NCI-H748 treated with DMSO at 0.1 percent for 48 hours (cell line): ENCODE measurements around the gene MVP.

Experiments
- DNase-seq: peaks from one replicate; lab custom pipeline; 2025; lab: John Stamatoyannopoulos, UW

MVP gene

DNA sequence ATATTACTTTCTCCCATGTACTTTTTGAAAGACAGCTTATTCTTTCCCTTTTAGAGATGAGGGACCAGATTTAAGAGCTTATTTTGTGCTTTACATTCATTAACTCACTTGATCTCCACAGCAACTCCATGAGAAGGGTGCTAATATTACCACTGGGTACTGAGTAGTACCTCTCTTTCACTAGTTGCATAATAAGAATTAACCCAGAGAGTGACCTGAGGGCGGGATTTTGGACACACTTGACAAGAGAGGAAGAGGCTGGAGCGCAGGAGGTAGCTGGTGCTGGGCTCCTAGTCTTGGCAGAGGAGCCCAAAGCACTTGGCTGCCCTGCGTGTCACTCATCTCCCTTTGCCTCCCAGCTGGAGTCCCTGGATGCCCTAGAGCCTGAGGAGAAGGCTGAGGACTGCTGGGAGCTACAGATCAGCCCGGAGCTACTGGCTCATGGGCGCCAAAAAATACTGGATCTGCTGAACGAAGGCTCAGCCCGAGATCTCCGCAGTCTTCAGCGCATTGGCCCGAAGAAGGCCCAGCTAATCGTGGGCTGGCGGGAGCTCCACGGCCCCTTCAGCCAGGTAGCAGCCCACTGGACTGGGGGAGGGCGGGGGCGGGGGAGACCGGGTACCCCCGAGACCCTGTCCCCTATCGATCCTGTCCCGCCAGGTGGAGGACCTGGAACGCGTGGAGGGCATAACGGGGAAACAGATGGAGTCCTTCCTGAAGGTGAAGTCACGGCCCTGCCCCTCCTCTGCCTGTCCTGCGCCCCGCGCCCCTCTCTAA lies 15.6 kb upstream of the MVP start:
- peak; percentile 5 for DNase-seq

DNA sequence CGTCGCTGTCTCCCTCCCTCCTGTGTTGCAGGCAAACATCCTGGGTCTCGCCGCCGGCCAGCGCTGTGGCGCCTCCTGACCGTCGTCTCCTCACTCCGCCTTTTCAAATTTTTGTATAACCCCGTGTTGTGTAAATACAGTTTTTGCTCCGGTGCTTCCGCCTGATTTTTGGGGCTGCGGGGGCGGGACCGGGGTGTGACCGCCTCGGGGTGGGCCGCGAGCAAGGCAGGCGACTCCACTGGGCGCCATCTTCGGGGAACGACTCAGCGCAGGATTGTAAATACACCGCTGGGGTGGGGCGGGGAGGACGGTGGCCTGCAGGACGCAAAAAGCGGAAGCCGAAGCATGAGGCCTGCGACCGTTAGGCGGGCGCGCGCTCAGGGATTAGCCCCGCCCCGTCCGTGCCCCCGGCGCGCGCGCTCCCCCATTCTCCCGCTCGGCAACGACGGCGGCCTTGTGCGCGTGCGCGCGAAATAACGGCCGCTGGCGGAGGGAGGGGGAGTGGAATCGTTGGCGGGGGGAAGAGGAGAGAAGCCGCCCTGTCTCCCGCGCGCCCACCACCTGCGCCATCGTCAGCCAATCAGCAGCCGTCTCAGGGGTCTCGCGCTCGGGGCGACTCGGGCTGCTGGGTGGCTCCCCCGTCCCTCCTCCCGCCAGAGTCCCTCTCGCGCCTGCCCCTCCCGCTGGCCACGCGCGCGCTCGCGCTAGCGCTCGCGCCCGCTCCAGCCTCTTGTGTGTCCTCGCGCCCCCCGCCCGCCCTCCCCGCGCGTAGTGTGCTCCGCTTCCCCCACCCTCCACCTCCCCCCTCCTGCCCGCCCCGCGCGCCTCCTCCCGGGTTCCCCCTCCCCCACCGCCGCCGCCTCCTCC lies 14.8 kb upstream of the MVP start:
- peak; percentile 77 for DNase-seq

DNA sequence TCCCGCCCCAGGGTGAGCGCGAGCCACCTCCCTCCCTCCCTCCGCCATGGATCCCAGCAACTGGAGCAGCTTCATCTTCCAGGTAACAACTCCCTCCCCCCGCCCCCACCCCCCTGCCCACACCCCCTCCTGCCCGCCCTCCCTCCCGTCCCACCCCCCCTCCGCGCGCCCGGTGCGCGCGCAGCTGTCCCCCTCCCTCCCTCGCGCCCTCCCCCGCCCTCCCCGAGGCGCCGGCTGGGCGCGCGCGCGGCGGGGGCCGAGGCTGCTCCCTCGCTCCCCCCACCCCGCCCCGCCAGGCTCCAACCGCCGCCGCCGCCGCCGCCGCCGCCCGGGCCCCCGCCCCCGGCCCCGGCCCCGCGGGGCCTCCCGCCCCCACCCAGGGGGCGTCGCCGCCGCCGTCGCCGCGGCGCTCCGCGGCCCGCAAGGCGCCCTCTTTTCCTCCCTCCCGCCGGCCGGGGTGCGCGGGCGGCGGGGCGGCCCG lies 14.1 kb upstream of the MVP start, which contains the start of gene MAZ:
TSS of gene MAZ (plus strand) at position 431 of the 481 bp plus-strand sequence. CDS start 173 bp downstream, outside the sequence.
- DNase-seq, result no peak

DNA sequence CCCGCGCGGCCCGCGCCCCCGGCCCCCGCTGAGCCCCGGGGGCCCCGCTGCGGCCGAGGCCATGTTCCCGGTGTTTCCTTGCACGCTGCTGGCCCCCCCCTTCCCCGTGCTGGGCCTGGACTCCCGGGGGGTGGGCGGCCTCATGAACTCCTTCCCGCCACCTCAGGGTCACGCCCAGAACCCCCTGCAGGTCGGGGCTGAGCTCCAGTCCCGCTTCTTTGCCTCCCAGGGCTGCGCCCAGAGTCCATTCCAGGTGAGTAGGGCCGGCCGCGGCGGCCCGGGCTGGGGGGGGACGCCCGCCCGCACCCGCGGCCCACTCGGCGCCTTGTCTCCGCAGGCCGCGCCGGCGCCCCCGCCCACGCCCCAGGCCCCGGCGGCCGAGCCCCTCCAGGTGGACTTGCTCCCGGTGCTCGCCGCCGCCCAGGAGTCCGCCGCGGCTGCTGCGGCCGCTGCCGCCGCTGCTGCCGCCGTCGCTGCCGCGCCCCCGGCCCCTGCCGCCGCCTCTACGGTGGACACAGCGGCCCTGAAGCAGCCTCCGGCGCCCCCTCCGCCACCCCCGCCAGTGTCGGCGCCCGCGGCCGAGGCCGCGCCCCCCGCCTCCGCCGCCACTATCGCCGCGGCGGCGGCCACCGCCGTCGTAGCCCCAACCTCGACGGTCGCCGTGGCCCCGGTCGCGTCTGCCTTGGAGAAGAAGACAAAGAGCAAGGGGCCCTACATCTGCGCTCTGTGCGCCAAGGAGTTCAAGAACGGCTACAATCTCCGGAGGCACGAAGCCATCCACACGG lies 13.4 kb upstream of the MVP start:
- peak; percentile 57 for DNase-seq

DNA sequence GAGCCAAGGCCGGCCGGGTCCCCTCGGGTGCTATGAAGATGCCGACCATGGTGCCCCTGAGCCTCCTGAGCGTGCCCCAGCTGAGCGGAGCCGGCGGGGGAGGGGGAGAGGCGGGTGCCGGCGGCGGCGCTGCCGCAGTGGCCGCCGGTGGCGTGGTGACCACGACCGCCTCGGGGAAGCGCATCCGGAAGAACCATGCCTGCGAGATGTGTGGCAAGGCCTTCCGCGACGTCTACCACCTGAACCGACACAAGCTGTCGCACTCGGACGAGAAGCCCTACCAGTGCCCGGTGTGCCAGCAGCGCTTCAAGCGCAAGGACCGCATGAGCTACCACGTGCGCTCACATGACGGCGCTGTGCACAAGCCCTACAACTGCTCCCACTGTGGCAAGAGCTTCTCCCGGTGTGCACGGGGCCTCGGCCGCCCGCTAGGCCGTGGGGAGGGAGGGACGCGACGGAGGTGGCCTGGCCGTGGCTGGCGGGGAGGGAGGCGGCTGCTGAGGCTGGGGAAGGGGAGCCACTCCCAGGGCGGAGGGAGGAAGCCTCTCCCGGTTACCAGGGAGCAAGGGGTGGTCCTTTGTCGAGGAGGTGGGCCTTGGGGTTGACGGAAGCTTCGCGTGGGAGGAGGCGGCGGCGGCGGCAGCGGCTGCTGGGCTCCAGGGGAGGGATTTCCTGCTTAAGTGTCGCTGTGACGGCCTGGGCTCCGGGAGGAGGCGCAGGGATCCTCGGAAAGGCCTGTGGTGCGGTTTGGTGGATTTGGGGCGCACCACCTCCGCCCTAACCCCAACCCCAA lies 12.6 kb upstream of the MVP start:
- peak; percentile 59 for DNase-seq

DNA sequence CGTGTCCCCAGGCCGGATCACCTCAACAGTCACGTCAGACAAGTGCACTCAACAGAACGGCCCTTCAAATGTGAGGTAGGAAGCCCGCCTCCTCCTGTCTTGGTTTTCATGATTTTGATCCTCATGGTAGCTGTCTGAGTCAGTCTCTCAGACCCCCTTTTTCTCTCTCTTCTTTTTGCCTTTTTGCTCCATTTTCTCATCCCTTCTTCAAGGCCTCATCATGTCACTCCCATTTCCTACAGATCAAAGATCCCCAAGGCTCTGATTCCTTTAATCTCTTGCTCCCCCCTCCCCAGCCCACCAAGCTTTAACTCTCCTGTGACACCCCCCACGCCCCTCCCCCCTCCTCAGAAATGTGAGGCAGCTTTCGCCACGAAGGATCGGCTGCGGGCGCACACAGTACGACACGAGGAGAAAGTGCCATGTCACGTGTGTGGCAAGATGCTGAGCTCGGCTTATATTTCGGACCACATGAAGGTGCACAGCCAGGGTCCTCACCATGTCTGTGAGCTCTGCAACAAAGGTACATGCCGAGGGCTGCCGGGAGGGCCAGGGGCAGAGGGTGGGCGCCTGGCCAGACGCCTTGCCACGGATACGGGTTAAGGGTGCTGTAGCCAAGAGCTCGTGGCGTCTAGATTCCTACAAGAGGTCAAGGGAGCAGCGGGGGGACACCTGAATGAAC lies 11.9 kb upstream of the MVP start:
- DNase-seq, result no peak

DNA sequence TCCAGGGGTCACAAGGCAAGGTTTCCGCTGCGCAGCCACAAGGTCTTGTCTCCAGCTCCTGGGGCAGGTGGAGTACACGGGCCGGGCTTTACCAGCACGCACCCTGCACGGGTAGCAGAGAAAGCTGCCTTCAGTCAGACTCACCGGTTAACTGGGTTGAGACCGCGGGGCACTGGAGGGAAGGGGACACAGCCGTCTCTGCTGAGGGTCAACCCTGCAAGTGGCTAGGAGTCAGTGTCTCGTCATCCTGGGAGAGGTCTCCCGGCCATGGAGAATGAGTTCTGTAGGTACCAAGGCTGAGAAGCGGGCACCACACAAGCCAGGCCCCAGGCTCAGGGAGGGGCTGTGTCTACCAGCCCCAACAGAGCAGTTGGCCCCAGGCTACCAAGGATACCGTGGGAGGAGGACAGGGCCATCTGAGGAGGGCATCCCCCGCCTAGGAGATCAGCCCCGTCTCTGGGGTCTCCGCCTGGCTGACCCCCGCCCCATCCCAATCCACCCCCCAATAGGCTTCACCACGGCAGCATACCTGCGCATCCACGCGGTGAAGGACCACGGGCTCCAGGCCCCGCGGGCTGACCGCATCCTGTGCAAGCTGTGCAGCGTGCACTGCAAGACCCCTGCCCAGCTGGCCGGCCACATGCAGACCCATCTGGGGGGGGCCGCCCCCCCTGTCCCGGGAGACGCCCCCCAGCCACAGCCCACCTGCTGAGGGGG lies 11.1 kb upstream of the MVP start:
- no peak for DNase-seq

DNA sequence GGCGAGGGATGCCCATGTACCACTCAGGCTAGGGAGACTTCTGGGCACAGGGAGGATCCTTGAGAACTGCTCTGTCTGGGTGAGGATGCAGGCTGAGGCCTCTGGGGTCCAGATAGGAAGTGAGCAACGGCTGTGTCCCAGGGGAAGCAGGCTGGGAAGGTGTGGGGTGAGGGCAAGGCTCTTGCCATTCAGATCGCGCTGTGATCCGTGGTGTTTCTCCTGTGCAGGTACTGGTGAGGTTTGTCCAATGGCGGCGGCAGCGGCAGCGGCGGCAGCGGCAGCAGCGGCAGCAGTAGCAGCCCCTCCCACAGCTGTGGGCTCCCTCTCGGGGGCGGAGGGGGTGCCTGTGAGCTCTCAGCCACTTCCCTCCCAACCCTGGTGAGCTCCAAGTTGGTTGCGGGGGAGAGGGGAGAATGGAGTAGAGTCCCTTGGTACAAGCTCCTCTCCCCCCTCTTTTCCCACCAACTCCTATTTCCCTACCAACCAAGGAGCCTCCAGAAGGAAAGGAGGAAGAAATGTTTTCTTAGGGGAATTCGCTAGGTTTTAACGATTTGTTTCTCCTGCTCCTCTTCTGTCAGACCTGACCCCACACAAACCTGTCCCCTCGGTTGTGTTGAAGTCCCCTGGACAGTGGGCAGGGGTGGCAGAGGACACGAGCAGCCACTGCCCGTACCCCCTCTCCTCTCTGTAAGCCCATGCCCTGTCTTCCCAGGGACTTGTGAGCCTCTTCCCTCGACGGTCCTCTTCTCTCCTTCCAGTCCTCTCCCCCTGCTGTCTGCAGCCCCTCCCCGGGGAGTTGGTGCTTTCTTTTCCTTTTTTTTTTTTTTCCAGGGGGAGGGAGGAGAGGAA lies 10.2 kb upstream of the MVP start:
- DNase-seq, result no peak

DNA sequence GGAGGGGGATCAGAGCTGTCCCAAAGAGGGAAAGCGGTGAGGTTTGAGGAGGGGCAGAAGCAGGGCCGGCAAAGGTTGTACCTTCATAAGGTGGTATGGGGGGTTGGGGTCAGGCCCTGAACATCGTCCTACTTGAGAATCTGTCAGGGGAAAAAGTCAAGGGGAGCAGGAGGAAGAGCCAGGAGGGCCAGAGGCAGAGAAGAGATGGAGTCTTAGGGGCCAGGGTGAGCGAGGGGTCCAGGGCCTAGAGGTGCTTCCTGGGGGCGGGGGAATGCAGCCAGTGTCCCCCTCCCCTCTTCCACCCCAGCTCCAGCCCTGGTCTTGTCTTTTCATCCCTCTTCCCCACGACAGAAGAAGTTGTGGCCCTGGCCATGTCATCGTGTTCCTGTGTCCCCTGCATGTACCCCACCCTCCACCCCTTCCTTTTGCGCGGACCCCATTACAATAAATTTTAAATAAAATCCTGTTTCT lies 9.5 kb upstream of the MVP start:
- no peak for DNase-seq

DNA sequence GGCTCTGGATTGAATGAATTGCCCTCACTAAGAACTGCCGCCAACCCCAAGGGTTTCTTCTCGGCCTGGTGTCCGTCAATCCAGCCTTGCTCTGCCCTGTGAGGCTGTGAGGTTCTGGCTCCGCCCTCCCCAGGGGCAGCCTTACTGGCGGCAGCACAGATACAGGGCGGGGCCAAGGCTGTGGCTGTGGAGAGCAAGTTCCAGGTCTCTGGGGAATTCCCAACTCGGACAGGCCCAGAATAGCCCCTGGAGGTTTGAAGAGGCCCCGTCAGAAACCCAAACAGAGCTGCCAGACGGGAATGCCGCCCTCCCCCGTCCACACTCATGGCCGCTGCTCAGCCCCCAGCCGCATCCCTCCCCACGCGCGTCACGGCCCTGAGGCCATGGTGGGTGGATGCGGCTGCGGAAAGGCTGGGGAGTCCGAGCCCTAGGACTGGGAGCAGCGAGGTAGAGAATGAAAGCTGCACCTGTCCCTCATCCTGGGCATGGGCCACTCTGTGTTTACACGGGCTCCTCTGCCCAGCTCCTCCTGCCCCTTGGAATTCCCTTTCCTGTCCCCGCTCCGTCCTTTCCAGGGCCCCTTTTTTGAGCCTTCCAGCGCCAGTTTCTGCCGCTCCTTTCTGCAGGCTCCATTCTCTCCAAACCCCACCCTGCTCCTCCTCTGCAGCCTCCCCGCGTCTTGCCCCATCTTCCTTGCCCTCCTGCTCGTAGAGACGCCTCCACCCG lies 8.9 kb upstream of the MVP start:
- DNase-seq, result peak; percentile 67

DNA sequence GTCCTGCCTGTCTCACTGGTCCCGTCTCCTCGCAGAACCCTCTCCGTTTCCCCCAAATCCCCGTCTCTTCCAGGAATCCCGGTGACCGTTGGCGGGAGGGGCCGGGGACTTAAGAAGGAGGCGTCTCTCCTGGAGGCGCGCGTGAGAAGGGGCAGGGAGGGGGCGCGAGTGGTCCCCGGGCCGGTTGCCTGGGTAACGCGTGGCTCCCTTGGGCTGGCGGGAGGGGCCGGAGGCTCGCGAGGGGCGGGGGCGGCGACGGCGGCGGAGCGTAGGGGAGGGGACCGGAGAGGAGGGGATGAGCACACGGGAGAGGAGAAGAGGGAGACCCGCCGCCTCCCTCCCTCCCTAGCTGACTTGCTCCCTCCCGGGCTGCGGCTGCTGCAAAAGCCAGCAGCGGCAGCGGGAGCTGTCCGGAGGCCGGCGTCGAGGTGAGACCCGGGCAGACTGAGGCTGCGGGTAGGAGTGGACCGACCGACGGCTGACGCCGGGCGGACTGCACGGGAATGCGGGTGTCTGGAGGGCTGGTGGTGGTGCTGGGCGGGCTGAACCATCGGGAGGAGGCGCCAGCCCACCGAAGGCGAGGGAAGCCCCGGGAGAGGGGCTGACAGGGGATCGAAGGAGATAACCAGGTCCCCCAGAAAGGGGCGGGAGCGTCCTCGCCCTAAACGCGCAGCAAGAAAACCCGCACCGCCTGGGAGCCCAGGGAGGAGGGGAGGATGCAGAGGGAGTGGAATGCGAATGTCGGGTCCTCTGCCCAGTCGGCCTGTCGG lies 8.2 kb upstream of the MVP start, which contains the start of gene PRRT2:
TSS of gene PRRT2 (plus strand) at position 298 of the 770 bp plus-strand sequence. CDS start 862 bp downstream, outside the sequence.
- DNase-seq, result peak; percentile 34

DNA sequence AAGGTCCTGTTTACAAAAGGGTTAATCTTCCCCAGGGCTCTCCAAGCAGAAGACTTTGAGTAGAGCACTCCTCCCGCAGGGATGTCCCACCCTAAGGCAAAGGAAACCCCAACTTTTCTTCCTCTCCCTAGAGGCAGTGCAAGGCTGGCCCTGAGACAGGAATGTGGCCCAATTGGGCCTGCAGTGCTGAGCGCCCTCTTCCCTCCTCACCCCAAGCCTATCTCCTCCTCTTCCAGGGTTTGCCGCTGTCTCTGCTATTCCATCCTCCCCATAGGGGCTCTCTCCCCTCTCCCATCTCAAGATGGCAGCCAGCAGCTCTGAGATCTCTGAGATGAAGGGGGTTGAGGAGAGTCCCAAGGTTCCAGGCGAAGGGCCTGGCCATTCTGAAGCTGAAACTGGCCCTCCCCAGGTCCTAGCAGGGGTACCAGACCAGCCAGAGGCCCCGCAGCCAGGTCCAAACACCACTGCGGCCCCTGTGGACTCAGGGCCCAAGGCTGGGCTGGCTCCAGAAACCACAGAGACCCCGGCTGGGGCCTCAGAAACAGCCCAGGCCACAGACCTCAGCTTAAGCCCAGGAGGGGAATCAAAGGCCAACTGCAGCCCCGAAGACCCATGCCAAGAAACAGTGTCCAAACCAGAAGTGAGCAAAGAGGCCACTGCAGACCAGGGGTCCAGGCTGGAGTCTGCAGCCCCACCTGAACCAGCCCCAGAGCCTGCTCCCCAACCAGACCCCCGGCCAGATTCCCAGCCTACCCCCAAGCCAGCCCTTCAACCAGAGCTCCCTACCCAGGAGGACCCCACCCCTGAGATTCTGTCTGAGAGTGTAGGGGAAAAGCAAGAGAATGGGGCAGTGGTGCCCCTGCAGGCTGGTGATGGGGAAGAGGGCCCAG lies 7.3 kb upstream of the MVP start:
- DNase-seq, result no peak

DNA sequence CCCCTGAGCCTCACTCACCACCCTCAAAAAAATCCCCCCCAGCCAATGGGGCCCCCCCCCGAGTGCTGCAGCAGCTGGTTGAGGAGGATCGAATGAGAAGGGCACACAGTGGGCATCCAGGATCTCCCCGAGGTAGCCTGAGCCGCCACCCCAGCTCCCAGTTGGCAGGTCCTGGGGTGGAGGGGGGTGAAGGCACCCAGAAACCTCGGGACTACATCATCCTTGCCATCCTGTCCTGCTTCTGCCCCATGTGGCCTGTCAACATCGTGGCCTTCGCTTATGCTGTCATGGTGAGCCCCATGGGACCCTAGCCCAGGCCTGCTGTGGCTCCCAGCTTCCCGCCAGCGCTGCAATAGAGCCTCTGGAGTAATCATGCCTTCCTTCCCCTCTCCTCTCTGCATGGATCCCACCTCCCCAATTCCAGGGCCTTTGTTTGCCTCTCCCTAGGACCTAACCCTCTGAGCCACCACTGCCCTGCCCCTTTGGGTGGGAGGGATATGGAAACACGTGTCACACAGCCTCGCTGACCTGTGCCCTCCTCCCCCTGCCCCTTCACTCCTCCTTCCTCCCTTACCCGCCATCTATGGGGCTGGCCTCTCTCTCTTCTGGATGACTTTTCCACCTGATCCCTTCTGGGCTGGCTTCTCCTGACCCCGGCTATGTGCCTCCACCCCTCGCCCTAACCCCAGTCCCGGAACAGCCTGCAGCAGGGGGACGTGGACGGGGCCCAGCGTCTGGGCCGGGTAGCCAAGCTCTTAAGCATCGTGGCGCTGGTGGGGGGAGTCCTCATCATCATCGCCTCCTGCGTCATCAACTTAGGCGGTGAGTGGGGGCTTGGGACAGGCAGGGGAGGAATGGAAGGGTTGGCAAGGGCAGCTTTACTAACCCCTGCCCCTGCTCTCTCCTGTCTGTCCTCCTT lies 6.4 kb upstream of the MVP start:
- no peak for DNase-seq

DNA sequence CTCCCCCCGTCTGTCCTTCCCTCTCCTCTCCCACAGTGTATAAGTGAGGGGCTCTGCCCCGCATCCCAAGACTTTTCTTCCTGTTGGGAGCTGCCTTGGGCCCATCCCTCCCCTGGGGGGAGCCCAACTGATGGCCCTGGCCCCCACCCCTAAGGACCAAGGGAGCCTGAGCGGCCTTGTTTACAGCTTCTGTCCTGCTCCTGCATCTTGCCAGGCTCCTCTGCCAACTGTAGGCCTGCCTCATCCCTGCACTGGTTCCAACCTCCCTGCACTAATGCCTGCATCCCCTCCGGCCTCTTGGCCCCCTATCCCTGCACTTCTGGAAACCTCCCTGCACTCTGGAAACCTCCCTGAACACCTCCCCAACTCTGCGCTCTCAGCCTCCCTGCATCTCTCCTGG lies 5.7 kb upstream of the MVP start:
- no peak for DNase-seq

DNA sequence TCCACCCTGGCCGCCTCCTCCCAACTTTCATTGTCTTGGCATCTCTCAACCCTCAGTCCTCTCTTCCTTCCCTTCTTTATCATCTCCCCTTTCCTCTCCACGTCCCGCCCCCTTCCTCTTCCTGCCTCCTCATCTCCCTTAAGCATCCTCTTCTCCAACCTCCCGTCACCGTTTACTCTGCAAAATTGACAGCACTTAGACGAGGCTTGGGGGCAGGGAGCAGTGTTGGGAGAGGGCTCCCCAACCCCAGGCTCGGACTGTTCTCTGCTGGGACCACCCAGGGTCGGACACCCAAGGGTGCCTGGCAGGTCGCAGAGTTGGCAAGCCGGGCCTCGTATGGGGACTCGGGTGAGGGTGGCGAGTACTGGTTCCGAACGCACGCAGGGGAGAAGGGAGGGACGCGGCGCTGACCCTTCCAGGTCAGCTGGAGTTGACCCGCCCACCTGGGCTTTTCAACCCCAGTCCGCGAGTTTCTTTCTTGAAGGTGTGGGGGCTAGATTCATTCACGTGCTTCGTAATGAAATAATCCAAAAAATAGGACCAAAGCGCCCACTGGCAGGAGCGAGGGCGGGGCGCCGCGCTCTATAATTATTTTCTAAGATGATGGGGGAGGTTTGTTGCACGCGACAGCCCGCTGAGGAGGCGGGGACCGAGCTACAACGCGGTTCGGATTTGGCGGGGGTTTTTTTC lies 5.1 kb upstream of the MVP start:
- no peak for DNase-seq
